Transverse colon (tissue), 4 donors: ENCODE measurements around the gene SEMA3G. TPM values are rescaled to one million over a fixed set of nuclear protein-coding genes. Genes with fewer than 3 reads are reported as not detected.

Experiments used
- DNase-seq: peaks from one replicate; pipeline ENCODE4 v3.0.0-alpha.2; 2019
- H3K27ac ChIP-seq, 4 donors: fragments of 200-600 bp; sonication (generic); 2 replicates each; pipeline ENCODE4 v1.5.1; 2016 to 2018; ENCODE audit warnings: inconsistent platforms in 4 of 4
- H3K27me3 ChIP-seq: fragments of 200-600 bp; sonication (generic); 2 replicates; pipeline ENCODE4 v1.5.1; 2017; ENCODE audit warnings: inconsistent platforms
- H3K36me3 ChIP-seq, 4 donors: fragments of 200-600 bp; sonication (generic); 2 replicates each; pipeline ENCODE4 v1.5.1; 2017 to 2019; ENCODE audit warnings: inconsistent platforms in 4 of 4
- H3K4me1 ChIP-seq, 4 donors: fragments of 200-600 bp; sonication (generic); 2 replicates each; pipeline ENCODE4 v1.5.1; 2017 to 2020; ENCODE audit warnings: inconsistent platforms in 4 of 4
- H3K4me3 ChIP-seq, 4 donors: fragments of 200-600 bp; sonication (generic); 1 replicate in 1 of 4; 2 replicates in 3 of 4; pipeline versions ENCODE4 v1.5.1 to v1.6.1; 2017 to 2019; ENCODE audit warnings: inconsistent platforms in 4 of 4
- H3K9me3 ChIP-seq, 2 donors: fragments of 200-600 bp; sonication (generic); 2 replicates each; pipeline ENCODE4 v1.5.1; 2017 to 2019; ENCODE audit warnings: inconsistent platforms in 2 of 2
- CTCF ChIP-seq, 5 experiments: fragments of 200-600 bp in 3 of 5; fragments of 450-650 bp in 2 of 5; sonication (generic) in 3 of 5; IDR thresholded peaks; 1 replicate in 2 of 5; 2 replicates in 3 of 5; pipeline ENCODE4 v1.5.1; 2016 to 2017; ENCODE audit warnings: antibody characterized with exemption in 5 of 5, inconsistent platforms in 3 of 5, mild to moderate bottlenecking in 2 of 5, moderate library complexity in 1 of 5
- EP300 ChIP-seq: sonication (generic); formaldehyde crosslinking; IDR thresholded peaks from one replicate; pipeline ENCODE4 v1.6.1; 2017; ENCODE audit warnings: antibody characterized with exemption, low read depth
- POLR2A ChIP-seq: fragments of 450-650 bp; IDR thresholded peaks from one replicate; pipeline ENCODE4 v1.6.1; 2016; ENCODE audit warnings: antibody characterized with exemption, mild to moderate bottlenecking, moderate library complexity
- POLR2AphosphoS5 ChIP-seq, 3 donors: sonication (generic); formaldehyde crosslinking; IDR thresholded peaks; one replicate each; pipeline ENCODE4 v1.6.1; 2016; ENCODE audit warnings: antibody characterized with exemption in 3 of 3
- WGBS, 2 donors: methylation state at CpG; one replicate each; pipeline ENCODE4 v1.1.5; 2018; ENCODE audit warnings: low coverage in 1 of 2; 5-methylcytosine and 5-hydroxymethylcytosine counted together
- in situ Hi-C, 4 donors: fragments of 200-750 bp; cut with MboI; loops; one replicate each; pipeline versions ENCODE4 v1.15.0 to v1.15.1; 2017; ENCODE audit warnings: low sequenced_read_pairs in 3 of 4, low pct_ligation_motif_present in 1 of 4, low pct_unique_long_range_greater_than_20kb in 1 of 4
- intact Hi-C: fragments of 100-400 bp; cut with DNase I; formaldehyde crosslinking; loops from one replicate; pipeline ENCODE4 v1.15.1; 2023; ENCODE audit warnings: low total_unique reads
- total RNA-seq, 4 donors: library from RNA; depleted of rRNA; stranded (reverse); fragments of >200 nt; gene quantifications; one replicate each; pipeline ENCODE4 v1.1.0, GENCODE V29; 2016

SEMA3G gene
- total RNA-seq, 4 donors from 2014 or later, result 1.2 to 21.7 (median 2.3) TPM

DNA sequence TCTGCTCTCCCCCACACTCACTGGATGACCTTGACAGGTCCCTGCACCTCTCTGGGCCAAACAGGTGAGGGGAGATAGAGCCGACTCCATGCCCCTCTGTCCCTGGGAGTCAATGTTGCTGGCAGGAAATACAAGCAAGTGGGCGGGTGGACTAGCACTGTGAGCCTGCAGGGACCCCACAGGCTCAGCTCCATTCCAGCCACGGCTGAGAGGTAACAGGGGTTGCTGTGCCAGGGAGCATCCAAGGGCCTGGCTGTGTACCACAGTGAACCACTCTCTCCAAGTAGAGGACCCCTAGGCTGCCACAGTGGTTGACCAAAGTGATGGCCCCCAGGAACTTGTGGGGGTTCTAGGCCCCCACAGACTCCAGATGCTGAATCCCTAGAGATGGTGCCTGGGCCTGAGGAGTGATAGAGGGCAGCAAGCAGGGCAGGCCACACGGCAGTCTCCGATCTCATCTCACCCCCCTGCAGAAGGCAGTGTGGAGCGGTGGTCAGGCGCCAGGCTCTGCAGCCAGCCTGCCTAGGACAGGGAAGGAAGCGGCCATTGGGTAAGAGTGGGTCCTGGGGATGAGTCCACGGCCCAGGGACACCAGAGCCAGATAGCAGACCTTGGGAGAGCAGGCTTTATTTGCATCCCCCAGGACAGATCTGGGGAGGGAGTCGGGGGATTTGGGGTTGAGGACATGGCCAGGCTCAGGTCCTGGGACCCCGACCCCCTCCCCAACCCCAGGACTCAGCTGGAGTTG lies 5.8 kb upstream of the SEMA3G start:
- Histone ChIP-seq H3K36me3 (no peaks in the 10 kb centered on the region), H3K4me1 (peaks cover 9 to 23% (median 15%) of the 10 kb centered on the region in 4 donors), H3K27me3 (no peaks in the 10 kb centered on the region), H3K27ac (no peak overlapping the region), H3K9me3 (no peaks in the 10 kb centered on the region), H3K4me3 (no peak overlapping the region)
- WGBS, 2 donors, result 80% methylated on average over 11 of the region's 11 CpGs; no CpG with 5 or more reads in 1 of the 2 donors
- TF ChIP-seq CTCF (IDR thresholded peaks at IDR 0.05), result no peak
- TF ChIP-seq EP300, result no peak
- TF ChIP-seq POLR2AphosphoS5 (IDR thresholded peaks at IDR 0.05), result no peak
- no peak for TF ChIP-seq POLR2A
- in situ Hi-C loops (no loop called here), intact Hi-C loops (no loop called here)
- no peak for DNase-seq

DNA sequence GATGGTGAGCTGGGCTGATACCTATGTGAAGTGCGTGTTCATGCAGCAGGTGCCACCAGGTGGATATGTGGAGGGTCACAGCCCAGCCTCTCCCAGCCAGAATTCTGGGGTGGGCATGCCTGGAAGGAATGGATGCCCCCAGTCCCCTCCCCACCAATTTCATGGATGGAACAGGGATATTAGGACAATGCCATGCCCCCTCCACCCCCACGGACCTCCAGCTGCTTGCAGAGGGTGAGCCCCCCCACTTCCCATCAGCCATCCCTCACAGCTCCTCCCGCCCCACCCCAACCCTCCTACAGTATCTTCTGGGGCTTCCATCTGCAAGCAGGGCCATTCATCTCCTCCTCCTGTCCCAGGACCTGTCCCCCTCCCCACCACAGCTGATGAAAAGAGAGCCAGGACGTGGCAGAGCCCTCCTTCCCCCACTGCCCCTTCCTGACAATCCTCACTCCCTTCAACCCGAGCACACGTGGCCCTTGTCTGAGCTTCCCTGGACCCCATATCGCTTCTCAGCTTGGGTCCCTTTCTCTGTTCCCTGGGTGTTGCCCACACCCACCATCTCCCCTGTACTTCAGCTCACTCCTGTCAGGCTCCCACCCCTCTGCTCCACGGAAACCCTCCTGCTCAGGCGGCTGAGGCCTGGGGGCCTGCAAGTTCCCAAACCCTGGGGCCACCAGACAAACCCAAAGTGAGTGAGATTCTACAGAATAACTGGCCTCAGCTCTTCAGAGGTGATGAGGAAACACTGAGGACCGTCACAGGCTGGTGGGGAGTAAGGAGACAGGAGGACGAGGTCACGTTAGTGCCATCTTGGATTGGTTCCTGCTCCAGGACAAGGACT lies 2.8 kb upstream of the SEMA3G start:
- no peak overlapping the region for H3K27ac ChIP-seq
- intact Hi-C loops, result no loop called here
- H3K36me3 ChIP-seq, result no peaks in the 10 kb centered on the region
- WGBS, 2 donors, result 73 to 83% methylated on average over 4 to 12 of the region's 12 CpGs
- peaks cover 5 to 15% (median 9%) of the 10 kb centered on the region in 4 donors for H3K4me1 ChIP-seq
- no peak overlapping the region for H3K4me3 ChIP-seq
- H3K27me3 ChIP-seq, result no peaks in the 10 kb centered on the region
- in situ Hi-C loops, result no loop called here
- no peak for TF ChIP-seq POLR2AphosphoS5 (IDR thresholded peaks at IDR 0.05)
- no peak for TF ChIP-seq CTCF (IDR thresholded peaks at IDR 0.05)
- no peak for TF ChIP-seq POLR2A
- TF ChIP-seq EP300, result no peak
- H3K9me3 ChIP-seq, result no peaks in the 10 kb centered on the region
- no peak for DNase-seq

GRCh38 chr3:52446631-52447511 lies 2.0 kb upstream of the SEMA3G start:
- peak; percentile 72 for DNase-seq
- no peak overlapping the region for H3K4me3 ChIP-seq
- no peaks in the 10 kb centered on the region for H3K9me3 ChIP-seq
- 39% methylated on average over 12 of the region's 13 CpGs; no CpG with 5 or more reads in 1 of the 2 donors for WGBS, 2 donors
- no peaks in the 10 kb centered on the region for H3K36me3 ChIP-seq
- H3K27me3 ChIP-seq, result no peaks in the 10 kb centered on the region
- in situ Hi-C loops, result no loop called here
- peaks cover 5 to 15% (median 9%) of the 10 kb centered on the region in 4 donors for H3K4me1 ChIP-seq
- intact Hi-C loops, result no loop called here
- peak; percentile 98 to 100 (median 100) for TF ChIP-seq CTCF (IDR thresholded peaks at IDR 0.05)
- no peak for TF ChIP-seq POLR2A
- TF ChIP-seq POLR2AphosphoS5 (IDR thresholded peaks at IDR 0.05), result no peak
- no peak overlapping the region for H3K27ac ChIP-seq
